Nephron (organoid): ENCODE measurements around the gene PSMD7.

ENCODE experiments used
- H3K27ac Mint-ChIP-seq, 3 experiments: 2 replicates each; pipeline ENCODE4 v1.8.0; 2020; ENCODE audit warnings: mixed read lengths in 3 of 3, mild to moderate bottlenecking in 2 of 3, moderate library complexity in 1 of 3
- H3K27me3 Mint-ChIP-seq: 2 replicates; pipeline ENCODE4 v1.8.0; 2021; ENCODE audit warnings: low read depth, mild to moderate bottlenecking, moderate library complexity, mixed read lengths
- H3K36me3 Mint-ChIP-seq: 2 replicates; pipeline ENCODE4 v1.8.0; 2020; ENCODE audit warnings: low read depth, mixed read lengths
- H3K4me1 Mint-ChIP-seq: 2 replicates; pipeline ENCODE4 v1.8.0; 2020; ENCODE audit warnings: mixed read lengths
- H3K4me3 Mint-ChIP-seq, 3 experiments: 2 replicates each; pipeline ENCODE4 v1.8.0; 2020; ENCODE audit warnings: mild to moderate bottlenecking in 3 of 3, mixed read lengths in 3 of 3, moderate library complexity in 2 of 3
- H3K9me3 Mint-ChIP-seq: 2 replicates; pipeline ENCODE4 v1.8.0; 2020; ENCODE audit warnings: mixed read lengths
- TF ChIP-seq, protein P1 (sequence below), 3 experiments: fragments of 200-600 bp; sonication (generic); IDR thresholded peaks; one replicate each; pipeline ENCODE4 v1.5.0; 2021; ENCODE audit warnings: antibody characterized with exemption in 3 of 3; ENCODE audit not compliant: unreplicated experiment in 3 of 3

Gene PSMD7

DNA sequence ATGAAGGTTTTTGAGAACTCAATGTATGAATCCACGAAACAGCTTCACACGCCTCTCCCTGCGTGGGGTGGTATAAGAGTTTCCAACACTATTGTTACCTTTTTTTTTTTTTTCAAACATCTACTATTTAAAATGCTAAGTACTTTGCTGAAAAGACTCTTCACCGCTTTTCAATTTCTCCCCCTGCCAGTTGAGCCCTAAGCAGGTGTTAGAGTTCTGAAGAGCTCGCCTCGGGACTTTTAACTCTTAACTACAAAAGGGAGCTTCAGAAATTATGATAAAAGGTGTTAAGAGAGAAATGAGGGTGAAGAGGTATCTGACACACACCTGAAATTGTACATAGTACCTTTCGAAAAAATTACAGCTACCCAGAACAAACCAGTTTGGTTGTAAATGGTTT, 20.9 kb upstream of the PSMD7 start:
- no peaks in the 10 kb centered on the region for H3K27me3 Mint-ChIP-seq

GRCh38 chr16:74277974-74278373, 18.6 kb upstream of the PSMD7 start:
- Mint-ChIP-seq H3K4me1 (no peaks in the 10 kb centered on the region), H3K27me3 (no peaks in the 10 kb centered on the region), H3K9me3 (peaks cover 3% of the 10 kb centered on the region), H3K36me3 (no peaks in the 10 kb centered on the region), H3K27ac (no peak overlapping the region), H3K4me3 (no peak overlapping the region)
- TF ChIP-seq, protein P1, sequence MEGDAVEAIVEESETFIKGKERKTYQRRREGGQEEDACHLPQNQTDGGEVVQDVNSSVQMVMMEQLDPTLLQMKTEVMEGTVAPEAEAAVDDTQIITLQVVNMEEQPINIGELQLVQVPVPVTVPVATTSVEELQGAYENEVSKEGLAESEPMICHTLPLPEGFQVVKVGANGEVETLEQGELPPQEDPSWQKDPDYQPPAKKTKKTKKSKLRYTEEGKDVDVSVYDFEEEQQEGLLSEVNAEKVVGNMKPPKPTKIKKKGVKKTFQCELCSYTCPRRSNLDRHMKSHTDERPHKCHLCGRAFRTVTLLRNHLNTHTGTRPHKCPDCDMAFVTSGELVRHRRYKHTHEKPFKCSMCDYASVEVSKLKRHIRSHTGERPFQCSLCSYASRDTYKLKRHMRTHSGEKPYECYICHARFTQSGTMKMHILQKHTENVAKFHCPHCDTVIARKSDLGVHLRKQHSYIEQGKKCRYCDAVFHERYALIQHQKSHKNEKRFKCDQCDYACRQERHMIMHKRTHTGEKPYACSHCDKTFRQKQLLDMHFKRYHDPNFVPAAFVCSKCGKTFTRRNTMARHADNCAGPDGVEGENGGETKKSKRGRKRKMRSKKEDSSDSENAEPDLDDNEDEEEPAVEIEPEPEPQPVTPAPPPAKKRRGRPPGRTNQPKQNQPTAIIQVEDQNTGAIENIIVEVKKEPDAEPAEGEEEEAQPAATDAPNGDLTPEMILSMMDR (IDR thresholded peaks at IDR 0.05; ENCODE audit: unreplicated experiment in 3 of 3) = no peak

More for the DNA sequence above, 20.9 kb upstream of the PSMD7 start:
- Mint-ChIP-seq H3K27ac (no peak overlapping the region), H3K4me3 (no peak overlapping the region), H3K9me3 (peaks cover 3% of the 10 kb centered on the region), H3K36me3 (no peaks in the 10 kb centered on the region), H3K4me1 (no peaks in the 10 kb centered on the region)
- TF ChIP-seq, protein P1 (IDR thresholded peaks at IDR 0.05; ENCODE audit: unreplicated experiment in 3 of 3) = no peak

GRCh38 chr16:74279266-74279665, 17.3 kb upstream of the PSMD7 start:
- peaks cover 3% of the 10 kb centered on the region for H3K9me3 Mint-ChIP-seq
- no peaks in the 10 kb centered on the region for H3K36me3 Mint-ChIP-seq
- TF ChIP-seq, protein P1 (IDR thresholded peaks at IDR 0.05; ENCODE audit: unreplicated experiment in 3 of 3) = no peak
- H3K4me1 Mint-ChIP-seq = no peaks in the 10 kb centered on the region
- H3K4me3 Mint-ChIP-seq = no peak overlapping the region
- no peaks in the 10 kb centered on the region for H3K27me3 Mint-ChIP-seq
- no peak overlapping the region for H3K27ac Mint-ChIP-seq

DNA sequence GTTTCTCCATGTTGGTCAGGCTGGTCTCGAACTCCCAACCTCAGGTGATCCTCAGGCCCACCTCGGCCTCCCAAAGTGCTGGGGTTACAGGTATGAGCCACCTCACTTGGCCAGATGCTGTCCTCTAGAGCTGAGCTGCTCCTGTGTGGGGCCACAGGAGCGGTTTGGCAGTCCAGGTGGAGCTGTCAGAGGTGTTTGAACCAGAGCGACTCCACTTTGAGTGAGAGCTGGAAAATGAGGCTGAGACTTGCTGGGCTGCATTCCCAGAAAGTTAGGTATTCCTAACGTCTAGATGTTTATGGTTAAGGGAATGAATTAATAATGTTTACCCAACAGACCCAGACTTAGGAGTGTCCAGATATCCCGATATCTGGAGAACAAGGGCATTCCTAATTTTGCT, 16.8 kb upstream of the PSMD7 start:
- no peak overlapping the region for H3K4me3 Mint-ChIP-seq
- H3K9me3 Mint-ChIP-seq = peaks cover 3% of the 10 kb centered on the region
- no peaks in the 10 kb centered on the region for H3K4me1 Mint-ChIP-seq
- H3K27ac Mint-ChIP-seq = no peak overlapping the region
- no peaks in the 10 kb centered on the region for H3K36me3 Mint-ChIP-seq
- no peaks in the 10 kb centered on the region for H3K27me3 Mint-ChIP-seq
- TF ChIP-seq, protein P1 (IDR thresholded peaks at IDR 0.05; ENCODE audit: unreplicated experiment in 3 of 3) = no peak

DNA sequence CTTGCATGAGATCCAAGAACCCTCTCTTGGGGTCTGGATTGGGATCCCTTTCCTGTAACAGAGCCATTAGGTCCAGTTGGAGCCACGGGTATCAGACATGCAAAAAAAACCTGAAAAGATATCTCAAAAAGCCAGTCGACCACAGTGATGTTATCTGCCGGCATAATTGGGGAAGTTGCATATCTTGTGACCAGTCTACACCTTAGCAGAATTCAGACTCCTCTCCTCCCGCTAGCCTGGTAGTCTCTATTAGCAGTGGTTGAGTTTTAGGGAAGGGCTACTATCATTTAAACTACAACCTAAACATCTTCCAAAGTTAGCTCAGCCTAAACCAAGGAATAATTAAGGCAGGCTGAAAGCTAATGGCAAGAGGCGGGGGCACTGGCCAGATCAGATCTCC, 16.2 kb upstream of the PSMD7 start:
- Mint-ChIP-seq H3K9me3 (peaks cover 3% of the 10 kb centered on the region), H3K27me3 (no peaks in the 10 kb centered on the region), H3K4me3 (no peak overlapping the region), H3K4me1 (no peaks in the 10 kb centered on the region), H3K27ac (no peak overlapping the region), H3K36me3 (no peaks in the 10 kb centered on the region)
- TF ChIP-seq, protein P1 (IDR thresholded peaks at IDR 0.05; ENCODE audit: unreplicated experiment in 3 of 3) = no peak

DNA sequence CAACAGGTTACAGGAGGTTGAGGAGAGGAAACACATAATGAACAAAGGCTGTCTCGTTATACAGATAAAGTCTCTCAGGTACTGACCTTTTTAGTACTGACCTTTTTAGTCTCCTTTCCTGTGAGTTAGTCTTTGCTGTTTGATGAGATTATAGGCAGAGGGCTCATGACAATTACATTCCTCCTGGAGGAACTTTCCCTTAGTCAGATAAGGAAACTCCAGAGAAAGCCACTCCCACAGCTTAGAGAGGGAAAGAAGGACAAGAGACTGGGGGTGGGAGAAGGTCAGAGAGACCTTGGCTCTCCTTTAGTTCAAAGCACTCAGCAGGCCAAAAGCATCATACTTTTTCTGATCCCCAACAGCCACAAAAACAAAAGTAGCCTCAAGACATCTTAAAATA, 15.3 kb upstream of the PSMD7 start:
- Mint-ChIP-seq H3K27me3 (no peaks in the 10 kb centered on the region), H3K27ac (peak overlapping the region in 2 of 3 experiments; percentile 59 to 82), H3K4me3 (no peak overlapping the region), H3K36me3 (no peaks in the 10 kb centered on the region), H3K9me3 (peaks cover 3% of the 10 kb centered on the region), H3K4me1 (no peaks in the 10 kb centered on the region)
- TF ChIP-seq, protein P1 (IDR thresholded peaks at IDR 0.05; ENCODE audit: unreplicated experiment in 3 of 3) = no peak
